ENCODE data around the gene USHBP1.

Gene USHBP1

DNA sequence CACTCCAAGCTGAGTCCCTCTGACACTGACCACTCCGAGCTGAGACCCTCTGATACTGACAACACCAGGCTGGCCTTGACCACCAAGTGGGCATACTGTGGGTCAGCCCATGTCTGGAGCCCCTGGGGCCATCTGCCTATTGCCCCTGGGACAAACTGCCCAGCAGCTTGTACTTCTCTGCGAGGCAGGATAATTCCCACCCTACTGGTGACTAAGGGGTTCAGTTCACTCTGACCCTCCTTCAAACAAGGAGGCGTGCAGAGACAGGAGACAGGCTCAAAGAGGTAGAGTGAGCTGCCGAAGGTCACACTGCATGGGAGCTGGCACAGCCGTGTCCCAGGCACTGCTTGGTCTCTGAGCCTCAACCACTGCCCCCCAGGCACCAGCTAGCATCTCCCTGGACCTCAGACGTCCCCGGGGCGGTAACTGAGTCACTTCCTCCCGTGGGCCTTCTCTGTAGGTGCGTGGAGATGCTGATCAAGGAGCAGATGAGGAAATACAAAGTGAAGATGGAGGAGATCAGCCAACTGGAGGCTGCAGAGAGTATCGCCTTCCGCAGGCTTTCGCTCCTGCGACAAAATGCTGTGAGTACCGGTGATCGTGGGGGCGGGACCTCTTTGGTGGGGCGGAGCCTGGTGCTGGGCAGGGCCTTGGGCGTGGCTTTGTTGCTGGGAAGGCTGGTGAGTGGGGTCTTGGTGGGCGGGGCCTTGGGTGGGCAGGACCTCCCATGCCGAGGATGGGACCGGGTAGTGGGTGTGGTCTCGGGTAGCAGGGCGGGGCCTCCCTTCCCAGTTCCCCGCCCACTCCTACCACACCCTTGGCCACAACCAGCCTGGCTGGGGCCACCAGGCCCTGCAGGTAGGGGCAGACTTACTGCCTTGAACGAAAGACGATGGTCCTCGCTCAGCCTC lies 55.2 kb downstream of the USHBP1 start:
- no peak for DNase-seq

DNA sequence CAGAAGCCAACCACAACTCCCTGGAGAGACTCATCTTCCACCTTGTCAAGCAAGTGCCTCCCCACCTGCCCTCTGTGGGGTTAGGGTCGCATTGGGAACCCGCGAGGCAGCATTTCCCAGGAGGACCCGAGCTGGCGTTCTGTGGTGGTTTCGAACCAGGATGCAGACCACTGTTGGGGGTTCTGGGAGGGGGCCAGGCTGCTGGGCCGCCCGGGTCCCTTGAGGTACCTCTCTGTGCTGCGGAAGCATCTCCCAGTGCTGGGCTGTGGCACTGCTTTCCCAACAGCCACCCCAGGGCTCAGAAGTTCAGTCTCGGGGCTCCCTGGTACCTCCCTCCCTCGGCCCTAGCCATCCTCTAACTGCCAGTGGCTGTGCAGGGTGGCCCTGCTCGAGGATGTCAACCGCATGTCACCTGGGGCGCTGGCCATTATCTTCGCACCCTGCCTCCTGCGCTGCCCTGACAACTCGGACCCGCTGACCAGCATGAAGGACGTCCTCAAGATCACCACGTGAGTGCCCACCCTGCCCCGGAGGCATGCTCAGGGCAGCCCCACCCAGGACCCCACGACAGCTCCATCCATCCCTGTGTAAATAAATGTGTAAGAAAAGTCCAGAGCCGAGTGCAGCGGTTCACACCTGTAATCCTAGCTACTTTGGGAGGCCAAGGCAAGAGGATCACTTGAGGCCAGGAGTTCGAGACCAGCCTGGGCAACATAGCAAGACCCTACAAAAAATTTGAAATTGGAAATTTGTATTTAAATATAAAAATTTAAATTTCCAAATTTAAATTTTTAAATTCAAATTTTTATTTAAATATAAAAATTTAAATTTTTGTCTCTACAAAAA lies 57.6 kb downstream of the USHBP1 start:
- DNase-seq, result no peak

DNA sequence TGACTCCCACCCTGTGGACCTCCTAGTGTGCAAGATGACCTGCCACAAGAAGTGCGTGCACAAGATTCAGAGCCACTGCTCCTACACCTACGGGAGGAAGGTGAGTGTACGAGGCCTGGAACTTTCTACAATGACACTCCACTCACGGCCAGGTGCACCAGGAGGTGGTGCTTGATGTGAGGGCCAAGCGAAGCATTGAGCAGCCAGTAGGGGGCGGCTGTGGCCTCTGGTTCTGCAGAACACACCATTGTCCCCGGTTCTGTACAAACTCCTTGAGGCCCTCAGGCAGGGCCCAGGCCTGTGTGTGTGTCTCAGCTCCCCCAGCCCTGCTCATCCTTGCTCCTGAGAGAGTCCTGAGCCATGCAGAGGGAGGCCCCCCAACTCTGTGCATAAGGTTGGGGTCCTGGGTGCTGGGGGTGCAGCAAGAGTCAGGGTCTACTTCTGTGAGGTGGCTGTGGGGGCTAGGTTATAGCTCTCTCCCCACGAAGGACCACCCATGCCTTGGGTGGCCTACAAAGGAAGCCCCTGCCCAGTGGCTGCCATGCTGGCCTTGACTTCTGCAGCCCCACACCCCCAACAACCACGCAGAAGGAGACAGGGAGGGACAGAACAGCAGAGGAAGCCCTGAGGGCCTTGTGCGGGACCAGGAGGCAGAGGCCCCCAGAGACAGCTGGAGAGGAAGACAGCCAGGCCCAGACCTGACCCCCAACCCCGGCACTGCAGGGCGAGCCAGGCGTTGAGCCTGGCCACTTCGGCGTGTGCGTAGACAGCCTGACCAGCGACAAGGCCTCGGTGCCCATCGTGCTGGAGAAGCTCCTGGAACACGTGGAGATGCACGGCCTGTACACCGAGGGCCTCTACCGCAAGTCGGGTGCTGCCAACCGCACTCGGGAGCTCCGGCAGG lies 59.1 kb downstream of the USHBP1 start:
- no peak for DNase-seq

DNA sequence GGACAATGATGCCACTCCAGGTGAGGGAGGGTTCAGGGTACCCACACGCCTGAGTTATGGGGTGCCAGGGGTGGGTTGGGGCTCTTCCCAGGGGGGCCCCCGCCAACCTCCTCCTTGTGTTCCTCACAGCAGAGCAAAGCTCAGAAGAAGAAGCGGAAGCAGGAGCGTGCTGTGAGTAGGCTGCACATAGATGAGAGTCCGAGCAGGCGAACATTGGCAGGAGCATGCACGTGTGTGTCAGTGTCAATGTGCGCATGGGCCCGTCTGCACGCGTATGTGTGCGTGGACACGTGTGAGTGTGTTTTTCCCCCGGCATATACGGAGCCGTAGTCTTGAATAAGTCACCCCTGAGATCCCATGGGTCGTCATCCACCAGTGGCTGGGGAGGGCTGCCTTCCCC lies 61.8 kb downstream of the USHBP1 start:
- DNase-seq, result no peak

DNA sequence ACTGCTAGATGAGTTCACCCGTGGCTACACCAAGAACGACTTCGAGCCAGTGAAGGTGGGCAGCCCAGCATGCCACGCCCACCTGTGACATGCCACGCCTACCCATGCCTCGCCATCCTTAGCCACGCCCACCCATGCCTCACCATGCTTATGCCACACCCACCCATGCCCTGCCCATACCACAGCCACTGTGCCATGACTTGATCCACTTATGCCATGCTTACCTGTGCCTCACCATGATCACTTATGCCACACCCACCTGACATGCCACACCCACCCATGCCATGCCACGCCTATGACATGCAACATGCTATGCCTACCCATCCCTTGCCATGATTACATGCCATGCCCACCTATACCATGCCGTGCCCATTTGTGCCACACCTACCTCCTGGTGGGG lies 62.3 kb downstream of the USHBP1 start:
- no peak for DNase-seq

DNA sequence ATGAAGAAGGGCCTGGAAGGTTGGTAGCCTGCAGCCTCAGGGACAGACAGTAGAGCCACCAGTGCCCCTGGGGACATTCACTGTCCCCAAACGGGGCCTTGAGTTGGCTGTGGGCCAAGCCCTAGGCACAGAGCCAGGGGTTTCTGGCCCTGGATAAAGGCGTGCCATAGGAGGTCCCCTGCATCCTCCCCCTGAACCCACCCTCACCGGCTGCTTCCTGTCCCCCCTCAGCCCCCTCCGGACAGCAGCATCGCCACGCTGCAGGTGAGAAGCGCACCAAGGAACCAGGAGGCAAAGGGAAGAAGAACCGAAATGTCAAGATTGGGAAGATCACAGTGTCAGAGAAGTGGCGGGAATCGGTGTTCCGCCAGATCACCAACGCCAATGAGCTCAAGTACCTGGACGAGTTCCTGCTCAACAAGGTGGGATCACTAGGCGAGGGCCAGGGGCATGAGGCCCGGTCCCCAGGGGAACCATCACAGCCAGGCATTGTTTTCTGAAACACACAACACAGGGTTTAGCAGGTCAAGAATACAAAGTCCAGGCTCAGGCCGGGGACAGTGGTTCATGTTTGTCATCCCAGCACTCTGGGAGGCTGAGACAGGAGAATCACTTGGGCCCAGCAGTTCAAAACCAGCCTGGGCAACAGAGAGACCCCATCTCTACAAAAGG lies 64.0 kb downstream of the USHBP1 start:
- no peak for DNase-seq
